HG02642 (cell line): Measurements from ENCODE around the gene MPIG6B.
"Not testable (repeated sequence)": the region's sequence is repeated elsewhere in the genome, so short reads cannot be mapped to it uniquely, and the experiment has no call there.

Experiments used
- ATAC-seq: cut with Tn5 transposase; IDR thresholded peaks from one replicate; pipeline ENCODE4 v1.9.1; 2021; ENCODE audit warnings: mild to moderate bottlenecking; ENCODE audit not compliant: unreplicated experiment, poor library complexity

The MPIG6B gene

DNA sequence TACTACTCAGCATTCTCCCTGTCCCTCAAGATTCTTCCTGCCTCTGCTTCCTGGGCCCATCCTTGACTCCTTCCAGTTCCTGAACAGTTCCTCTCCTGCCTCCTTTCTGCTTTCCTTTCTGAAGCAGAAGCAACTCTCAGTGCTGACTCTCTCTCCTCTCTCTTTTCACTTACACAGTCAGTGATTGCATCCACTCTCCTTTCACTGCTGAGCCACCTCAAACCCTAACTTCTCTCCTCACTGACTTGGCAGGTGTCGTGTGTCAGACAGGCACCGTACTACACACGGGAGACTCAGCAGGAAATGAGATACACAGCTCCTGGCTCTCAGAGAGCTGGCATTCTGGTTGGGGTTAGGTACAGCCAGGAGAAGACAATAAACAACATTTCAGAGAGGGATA, 25.6 kb upstream of the MPIG6B start:
- ATAC-seq, result no peak

DNA sequence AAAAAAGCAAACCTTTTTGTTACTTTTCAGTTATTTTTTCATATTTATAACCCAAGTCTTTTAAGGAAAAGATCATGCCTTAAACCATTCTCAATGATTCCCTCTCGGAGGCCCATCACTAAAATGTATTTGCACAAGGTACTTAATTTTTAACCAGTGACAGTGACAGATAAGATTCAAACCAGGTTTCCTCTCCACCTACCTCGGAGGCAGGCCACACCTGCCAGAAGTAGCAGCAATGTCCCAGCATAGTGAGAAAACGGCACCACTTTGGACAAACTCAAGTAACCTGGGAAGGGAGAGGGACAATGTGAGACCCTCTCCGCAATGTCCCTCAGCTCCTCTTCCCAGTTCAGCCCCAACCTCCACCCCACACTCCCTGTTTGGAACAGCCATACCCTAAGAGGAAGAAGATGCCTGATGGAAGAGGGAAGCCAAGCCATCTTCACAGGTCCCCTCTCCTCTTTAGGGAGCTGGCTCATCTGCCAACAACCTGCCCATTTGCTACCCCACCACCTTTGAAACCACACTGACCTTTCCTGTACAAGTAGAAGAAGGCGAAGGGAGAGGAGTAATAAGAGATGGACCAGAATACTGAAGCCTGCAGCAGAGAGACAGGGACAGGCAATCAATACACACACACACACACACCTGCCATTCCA, 22.3 kb upstream of the MPIG6B start:
- ATAC-seq, result no peak

DNA sequence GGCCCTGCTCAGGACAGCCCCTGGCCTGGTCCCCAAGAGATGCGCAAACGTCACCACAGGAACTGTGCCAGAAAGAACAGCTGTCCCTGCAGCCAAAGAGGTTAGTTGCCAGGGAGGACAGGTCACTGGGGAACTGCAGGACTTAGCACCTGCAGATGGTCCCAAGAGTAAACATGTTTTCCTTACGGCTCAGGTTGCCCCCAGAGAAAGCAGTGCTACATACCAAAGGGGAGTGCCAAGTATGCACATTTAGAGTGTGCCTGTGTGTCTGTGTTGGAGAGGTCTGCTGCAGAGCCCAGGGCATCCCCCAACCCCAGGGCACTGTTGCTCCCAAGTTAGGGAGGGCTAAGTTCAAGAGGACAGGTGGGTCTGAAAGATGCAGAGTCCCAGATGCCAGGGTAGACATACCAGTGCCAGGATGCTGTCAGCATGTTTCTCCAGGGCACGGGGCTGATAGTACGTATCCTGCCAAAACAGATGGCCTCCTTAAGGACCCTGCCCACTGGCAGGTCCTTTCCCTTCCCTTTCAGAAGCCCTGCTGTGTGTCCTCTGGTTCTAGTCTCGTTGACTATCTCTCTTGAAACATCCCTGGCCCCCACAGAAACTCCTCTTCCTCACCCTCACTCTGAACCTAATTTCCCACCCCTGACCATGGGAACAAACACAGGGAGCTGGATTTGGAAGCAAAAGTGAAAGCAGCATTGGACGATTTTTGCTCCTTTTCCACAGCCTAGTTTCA, 21.3 kb upstream of the MPIG6B start:
- ATAC-seq, result no peak

DNA sequence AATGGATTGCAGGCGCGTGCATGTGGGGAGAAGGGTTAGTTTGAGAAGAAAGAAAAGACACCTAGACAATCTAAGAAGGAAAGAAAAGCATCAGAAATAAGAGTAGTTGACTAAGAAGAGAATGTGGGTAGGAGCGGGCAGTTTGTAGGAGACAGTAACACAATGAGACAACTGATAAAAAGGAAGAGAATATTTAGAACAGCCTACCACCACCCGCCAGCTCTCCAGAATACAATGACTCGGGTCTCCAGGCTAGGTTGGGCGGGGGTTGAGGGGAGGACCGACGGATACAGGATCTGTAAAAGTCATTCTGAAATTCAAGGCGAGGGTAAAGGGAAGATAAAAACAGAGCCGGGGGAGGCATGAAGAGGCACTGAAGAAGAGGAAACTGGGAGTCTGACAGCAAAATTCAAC, 20.8 kb upstream of the MPIG6B start:
- no peak for ATAC-seq

GRCh38 chr6:31702819-31703716, 20.1 kb upstream of the MPIG6B start, which contains the start of gene ABHD16A:
ABHD16A (minus strand) TSS chr6:31703324; CDS start chr6:31703281, 43 bp downstream.
- peak; percentile 91 for ATAC-seq

- no peak for ATAC-seq
These were observed 17.2 kb upstream of the MPIG6B start for GRCh38 chr6:31705931-31706330.

GRCh38 chr6:31706599-31706998, 16.6 kb upstream of the MPIG6B start, which contains the start of gene LY6G6F:
LY6G6F (plus strand) TSS chr6:31706866; CDS start chr6:31706907, 41 bp downstream.
- ATAC-seq, result no peak

DNA sequence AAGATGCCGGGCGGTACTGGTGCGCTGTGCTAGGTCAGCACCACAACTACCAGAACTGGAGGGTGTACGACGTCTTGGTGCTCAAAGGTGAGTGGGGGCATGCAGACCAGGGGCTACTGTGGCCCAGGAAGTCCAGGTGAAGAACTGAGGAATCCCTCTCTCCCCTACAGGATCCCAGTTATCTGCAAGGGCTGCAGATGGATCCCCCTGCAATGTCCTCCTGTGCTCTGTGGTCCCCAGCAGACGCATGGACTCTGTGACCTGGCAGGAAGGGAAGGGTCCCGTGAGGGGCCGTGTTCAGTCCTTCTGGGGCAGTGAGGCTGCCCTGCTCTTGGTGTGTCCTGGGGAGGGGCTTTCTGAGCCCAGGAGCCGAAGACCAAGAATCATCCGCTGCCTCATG, 15.5 kb upstream of the MPIG6B start:
- ATAC-seq, result no peak

GRCh38 chr6:31708224-31708623, 14.9 kb upstream of the MPIG6B start:
- no peak for ATAC-seq

GRCh38 chr6:31709157-31709556, 14.0 kb upstream of the MPIG6B start:
- not testable (repeated sequence) for ATAC-seq

- no peak for ATAC-seq
These were observed 12.5 kb upstream of the MPIG6B start for GRCh38 chr6:31710523-31711219.

GRCh38 chr6:31711233-31711632, 11.9 kb upstream of the MPIG6B start:
- no peak for ATAC-seq

DNA sequence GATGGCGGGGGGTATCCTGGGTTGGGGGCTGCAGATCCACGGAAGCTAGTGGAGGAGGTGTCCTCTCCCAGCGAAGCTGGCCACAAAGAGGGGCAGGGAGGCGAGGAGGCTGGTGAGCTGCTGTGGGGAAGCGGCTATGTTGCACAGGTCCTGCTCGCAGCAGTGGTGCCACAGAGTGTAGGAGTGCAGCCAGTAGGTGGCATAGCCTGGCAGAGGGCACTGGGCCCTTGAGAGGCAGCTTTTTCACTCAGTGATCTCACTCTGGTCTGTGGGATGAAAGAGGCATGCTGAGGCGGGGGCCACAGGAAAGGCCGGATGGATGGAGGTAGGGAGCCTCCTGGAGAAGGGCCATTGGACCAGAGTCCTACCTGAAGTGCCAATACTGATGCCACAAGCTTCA, 10.9 kb upstream of the MPIG6B start:
- ATAC-seq, result no peak

DNA sequence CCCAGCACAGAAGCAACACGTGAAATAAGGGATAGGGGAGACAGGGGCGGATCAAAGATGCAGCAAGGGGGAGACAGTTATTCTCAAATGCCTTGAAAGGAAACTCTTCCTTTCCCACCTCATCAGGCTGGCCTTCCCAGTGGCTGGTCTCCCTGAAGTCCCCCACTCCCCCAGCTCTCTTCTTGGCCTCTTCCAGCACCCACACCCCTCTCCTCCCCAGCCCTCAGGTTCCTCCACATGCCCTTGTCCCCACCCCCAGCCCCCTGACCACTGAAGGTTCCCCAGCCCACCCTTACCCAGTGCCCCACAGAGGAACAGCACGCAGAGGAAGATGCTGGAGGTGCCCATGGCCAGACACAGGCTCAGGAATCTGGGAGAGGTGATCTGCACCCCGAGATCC, 9.7 kb upstream of the MPIG6B start:
- no peak for ATAC-seq

DNA sequence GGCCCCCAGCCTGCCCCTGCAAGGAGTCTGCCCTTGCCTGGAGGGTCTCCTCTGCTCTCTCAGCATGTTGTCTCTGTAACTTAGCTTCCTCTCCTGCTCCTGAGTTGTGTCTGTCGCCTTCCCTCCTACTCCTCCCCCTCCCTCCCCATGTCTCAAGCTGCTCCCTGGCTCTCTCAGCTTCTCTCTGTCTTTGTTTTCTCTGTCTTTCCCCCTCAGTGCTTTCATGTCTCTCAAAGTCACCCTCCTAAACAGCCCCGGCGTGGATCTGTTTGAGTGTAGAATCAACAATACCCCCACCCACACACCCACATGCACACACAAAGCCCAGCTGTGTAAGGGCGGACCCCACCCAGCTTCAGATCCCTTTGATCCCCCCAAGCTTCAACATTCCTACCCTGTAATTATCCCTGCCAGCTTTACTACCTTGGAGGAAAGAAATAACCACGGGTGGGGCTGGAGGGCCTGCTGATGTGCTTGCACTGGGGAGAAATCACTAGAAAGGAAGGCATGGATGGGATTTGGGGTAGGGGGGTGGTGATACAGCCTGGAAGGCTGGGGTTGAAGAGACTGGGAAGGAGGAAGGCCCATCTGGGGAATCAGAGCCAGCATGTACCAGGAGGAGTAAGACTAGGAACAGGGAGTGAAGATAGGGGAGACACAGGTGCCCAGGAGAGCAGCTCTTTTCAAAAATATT, 9.0 kb upstream of the MPIG6B start:
- ATAC-seq, result no peak

- ATAC-seq, result no peak
These were observed 7.9 kb upstream of the MPIG6B start, which contains the start of gene LY6G6D for GRCh38 chr6:31715022-31715958. LY6G6D (plus strand) TSS chr6:31715348; CDS start chr6:31715356, 8 bp downstream.

DNA sequence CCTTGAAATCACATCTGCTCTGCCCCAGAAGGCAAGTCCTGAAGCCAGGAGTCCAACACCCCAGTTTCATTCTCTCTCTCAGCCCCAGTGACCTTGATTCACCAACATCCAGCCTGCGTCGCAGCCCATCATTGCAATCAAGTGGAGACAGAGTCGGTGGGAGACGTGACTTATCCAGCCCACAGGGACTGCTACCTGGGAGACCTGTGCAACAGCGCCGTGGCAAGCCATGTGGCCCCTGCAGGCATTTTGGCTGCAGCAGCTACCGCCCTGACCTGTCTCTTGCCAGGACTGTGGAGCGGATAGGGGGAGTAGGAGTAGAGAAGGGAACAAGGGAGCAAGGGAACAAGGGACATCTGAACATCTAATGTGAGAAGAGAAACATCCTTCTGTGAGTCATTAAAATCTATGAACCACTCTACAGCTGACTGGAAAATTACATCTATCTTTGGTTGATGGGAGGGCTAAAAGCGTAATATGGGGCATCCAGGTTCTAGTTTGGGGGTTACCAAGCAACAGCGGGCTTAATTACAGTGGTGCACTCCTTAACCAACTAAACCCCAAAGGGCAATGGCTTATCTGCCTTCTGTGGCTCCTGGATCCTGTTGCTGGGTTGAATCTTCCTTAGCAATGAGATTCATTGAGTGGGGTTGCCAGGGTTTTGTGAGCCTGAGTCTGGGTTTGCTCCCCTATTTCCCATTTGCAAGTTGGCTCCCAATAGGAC, 5.5 kb upstream of the MPIG6B start:
- ATAC-seq, result no peak

DNA sequence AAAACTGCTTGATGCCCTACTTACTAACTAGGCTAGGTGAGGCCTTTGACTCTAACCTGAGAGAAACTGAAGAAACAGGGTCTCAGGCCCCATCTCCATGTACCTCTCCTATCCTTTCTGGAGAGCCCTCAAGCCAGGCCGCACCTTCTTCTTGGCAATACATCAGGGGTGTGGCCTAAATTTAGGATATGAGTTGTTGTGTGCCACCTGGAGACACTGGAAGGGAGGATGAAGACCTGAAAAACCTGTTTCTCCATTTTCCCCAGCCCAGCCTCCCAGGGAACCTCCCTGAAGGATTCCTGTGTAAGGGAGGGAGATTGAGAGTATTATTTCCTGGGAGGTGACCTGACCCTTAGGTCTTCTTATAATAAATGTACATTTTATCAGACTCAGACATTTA, 4.9 kb upstream of the MPIG6B start:
- ATAC-seq, result no peak
